GM19193 (cell line): Measurements from ENCODE around the gene SEMA5B.

ENCODE experiments used
- POLR2A ChIP-seq: IDR thresholded peaks from 4 replicates; pipeline ENCODE4 v1.6.1; 2011; ENCODE audit not compliant: insufficient read depth, insufficient read length; ENCODE audit errors: extremely low read depth

SEMA5B gene

DNA sequence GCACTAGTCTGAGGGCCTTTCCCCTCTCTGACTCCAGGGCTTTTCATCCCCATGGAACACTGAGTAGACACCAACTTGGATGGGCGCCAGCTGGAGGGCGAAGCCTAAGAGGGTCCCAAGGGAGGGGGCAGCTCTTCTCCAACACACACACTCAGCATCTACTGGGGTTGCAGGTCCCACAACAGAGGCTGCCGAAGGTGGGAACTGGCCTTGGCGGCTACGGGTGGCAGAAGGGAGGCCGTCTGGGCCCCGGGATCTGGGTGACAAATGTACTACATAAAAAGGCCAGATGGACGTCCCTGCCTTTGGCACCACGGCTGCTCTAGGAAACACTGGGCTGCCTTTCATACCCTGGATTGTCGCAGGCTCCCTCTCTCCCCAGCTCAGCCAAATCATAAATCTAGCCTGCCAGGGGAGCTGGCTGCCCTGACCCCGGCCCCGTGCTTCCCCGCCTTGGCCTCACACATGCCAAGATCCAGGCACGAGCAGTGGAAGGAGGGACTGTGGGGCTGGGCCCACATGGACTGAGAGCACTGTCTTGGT is 31.5 kb downstream of the SEMA5B start:
- TF ChIP-seq POLR2A, result no peak

- TF ChIP-seq POLR2A, result no peak
These were observed 32.6 kb downstream of the SEMA5B start for GRCh38 chr3:122994954-122995353.

DNA sequence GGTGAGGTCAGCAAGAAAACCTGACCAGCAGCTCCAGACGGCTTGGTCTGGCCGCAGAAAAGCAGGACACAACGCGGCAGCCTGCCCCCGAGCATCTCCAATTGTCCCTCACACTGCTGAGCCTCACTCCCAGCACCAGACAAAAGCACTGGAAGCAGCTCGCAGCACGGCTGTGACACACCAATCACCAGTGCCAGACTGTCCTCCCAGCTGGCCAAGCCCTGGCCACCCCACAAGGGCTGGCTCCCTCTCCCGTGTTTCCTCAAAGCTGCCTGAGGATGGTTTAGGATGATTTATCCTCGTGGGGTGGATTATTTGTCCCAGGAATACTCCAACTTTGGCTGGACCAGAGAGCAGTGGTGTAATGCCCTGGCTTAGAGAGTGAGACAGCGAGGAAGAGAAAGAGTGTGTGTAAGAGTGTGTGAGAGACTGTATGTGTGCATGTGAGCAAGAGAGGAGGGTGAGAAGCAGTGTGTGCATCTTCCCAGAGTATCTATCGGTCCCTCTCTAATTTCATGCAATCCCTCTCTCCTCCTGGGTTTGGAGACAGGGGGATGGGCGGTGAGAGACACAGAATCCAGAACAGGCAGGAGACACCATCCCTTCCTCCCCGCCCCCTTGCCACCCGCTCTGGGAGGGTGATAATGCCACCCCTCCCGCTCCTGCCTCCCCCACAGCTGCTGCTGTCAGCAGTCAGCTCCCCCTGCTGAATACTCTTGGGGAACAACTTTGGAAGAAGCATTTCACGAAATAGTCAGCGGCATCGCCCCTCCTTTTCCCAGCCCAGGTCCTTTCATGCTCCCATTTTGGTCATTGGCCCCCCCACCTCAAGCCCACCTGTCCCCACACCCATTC is 34.2 kb downstream of the SEMA5B start:
- TF ChIP-seq POLR2A, result no peak

GRCh38 chr3:122992676-122993075 is 34.9 kb downstream of the SEMA5B start:
- TF ChIP-seq POLR2A, result no peak

GRCh38 chr3:122992133-122992532 is 35.4 kb downstream of the SEMA5B start:
- TF ChIP-seq POLR2A, result no peak

DNA sequence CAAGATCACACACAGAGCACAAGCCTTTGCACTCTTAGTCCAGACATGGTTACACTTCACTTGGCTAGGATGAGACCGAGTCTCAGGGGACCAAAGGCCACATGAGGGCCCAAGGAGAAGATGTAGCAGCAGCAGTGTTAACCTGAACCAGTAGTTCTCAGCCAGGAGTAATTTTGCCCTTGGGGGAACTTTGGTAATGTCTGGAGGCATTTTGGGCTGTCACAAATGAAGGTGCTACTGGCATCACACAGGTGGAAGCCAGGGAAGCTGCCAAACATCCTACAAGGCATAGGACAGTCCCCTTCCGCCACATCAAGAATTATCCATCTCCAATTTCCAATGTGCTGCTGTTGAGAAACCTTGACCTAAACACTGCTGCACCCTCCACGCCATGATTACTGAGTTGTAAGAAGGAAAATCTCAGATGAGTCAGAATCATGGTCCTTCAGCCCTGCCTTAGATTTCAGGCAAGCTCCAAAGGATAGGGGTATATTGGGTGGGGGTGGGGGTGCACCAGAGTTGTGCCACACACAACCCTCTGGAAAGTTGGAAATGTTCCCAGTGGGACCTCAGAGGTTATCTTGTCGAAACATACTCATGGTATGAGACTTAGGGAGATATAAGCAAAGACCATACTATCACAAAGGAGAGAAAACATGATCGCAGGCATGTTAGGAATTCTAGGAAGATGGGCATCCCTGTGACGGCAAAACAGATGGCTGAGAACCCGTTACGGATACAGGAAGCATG is 36.2 kb downstream of the SEMA5B start:
- TF ChIP-seq POLR2A, result no peak

GRCh38 chr3:122989856-122990575 is 37.5 kb downstream of the SEMA5B start:
- no peak for TF ChIP-seq POLR2A

DNA sequence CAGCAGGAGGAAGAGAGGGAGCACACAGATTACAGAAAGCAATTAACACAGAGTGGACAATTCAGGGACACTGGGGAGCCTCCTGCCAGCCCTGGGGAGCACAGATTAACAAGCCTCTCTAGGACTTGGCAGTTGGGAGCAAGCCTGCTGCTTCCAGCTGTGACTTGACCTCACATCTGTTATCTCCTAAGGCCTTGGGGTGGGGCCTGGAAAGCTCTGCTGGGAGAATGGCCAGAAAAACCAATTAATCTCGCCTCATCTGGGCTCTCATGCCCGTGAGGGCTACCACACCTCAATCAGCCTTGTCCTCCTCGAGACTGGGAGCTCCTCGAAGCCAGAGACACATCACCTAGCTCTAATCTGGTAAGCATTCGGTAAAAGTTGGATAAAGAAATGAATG is 39.1 kb downstream of the SEMA5B start:
- TF ChIP-seq POLR2A, result no peak

- TF ChIP-seq POLR2A, result no peak
These were observed 39.7 kb downstream of the SEMA5B start for GRCh38 chr3:122987736-122988319.

DNA sequence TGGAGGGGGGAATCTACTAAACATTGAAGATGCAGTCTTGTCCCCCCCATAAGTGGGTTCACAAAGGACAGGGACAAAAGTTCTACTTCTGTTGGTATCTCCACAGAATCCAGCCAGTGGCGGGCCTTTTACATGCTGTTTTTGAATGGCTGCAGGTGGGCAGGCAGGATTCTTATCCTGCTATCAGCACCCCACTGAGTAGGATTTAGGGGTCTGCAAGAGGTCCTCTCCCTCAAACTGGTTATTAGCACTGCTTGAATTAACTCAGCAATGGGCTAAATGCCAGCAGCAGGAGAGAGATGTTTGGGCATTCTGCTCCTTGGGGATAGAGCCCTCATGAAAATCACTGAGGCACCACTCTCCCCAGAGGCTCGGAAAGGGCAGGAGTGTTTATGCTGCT is 40.3 kb downstream of the SEMA5B start:
- TF ChIP-seq POLR2A, result no peak

- TF ChIP-seq POLR2A, result no peak
These were observed 40.8 kb downstream of the SEMA5B start for GRCh38 chr3:122986693-122987179.

GRCh38 chr3:122985539-122985938 is 42.0 kb downstream of the SEMA5B start:
- TF ChIP-seq POLR2A, result no peak

DNA sequence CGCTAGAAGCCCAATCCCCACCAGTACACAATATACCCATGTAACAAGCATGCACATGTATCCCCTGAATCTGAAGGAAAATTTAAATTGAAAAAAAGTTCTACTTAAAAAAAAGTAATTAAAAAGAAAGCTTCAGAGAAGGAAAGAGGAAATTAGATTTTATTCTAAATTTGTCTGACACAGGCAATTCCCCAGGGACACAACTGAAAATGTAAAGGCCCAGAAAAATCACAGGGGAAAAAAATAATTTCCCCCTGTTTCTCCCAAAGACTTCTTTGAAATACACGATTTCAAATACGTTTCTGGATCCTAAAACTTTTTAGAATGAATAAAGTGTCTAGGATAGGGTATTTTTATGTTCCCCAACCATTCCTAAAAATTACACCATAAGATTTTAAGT is 42.9 kb downstream of the SEMA5B start:
- TF ChIP-seq POLR2A, result no peak

- no peak for TF ChIP-seq POLR2A
These were observed 43.6 kb downstream of the SEMA5B start for GRCh38 chr3:122984007-122984406.
